GM19468 (cell line): Measurements from ENCODE around the gene CHST11.

ENCODE experiments used
- ATAC-seq: cut with Tn5 transposase; IDR thresholded peaks from one replicate; pipeline ENCODE4 v1.9.1; 2021; ENCODE audit warnings: mild to moderate bottlenecking, moderate library complexity, moderate number of reproducible peaks; ENCODE audit not compliant: unreplicated experiment; ENCODE audit errors: extremely low read depth

The CHST11 gene

GRCh38 chr12:104426926-104427546, 29.7 kb upstream of the CHST11 start:
- ATAC-seq, result no peak

- ATAC-seq, result no peak
Measured at GRCh38 chr12:104427547-104427938, 29.2 kb upstream of the CHST11 start.

- no peak for ATAC-seq
Measured at GRCh38 chr12:104433061-104433460, 23.7 kb upstream of the CHST11 start.

- ATAC-seq, result no peak
Measured at GRCh38 chr12:104434129-104434528, 22.6 kb upstream of the CHST11 start.

GRCh38 chr12:104435175-104435574, 21.6 kb upstream of the CHST11 start:
- no peak for ATAC-seq

GRCh38 chr12:104435765-104436164, 21.0 kb upstream of the CHST11 start:
- no peak for ATAC-seq

GRCh38 chr12:104436790-104437189, 20.0 kb upstream of the CHST11 start:
- no peak for ATAC-seq

GRCh38 chr12:104438134-104438533, 18.6 kb upstream of the CHST11 start:
- no peak for ATAC-seq

GRCh38 chr12:104439137-104439536, 17.6 kb upstream of the CHST11 start:
- ATAC-seq, result no peak

- no peak for ATAC-seq
Measured at GRCh38 chr12:104443008-104443407, 13.7 kb upstream of the CHST11 start.

- ATAC-seq, result no peak
Measured at GRCh38 chr12:104446646-104447421, 9.9 kb upstream of the CHST11 start.

GRCh38 chr12:104448031-104448430, 8.7 kb upstream of the CHST11 start:
- no peak for ATAC-seq

- ATAC-seq, result no peak
Measured at GRCh38 chr12:104448451-104448850, 8.3 kb upstream of the CHST11 start.

- ATAC-seq, result no peak
Measured at GRCh38 chr12:104450700-104451099, 6.0 kb upstream of the CHST11 start.

- ATAC-seq, result no peak
Measured at GRCh38 chr12:104452087-104452486, 4.7 kb upstream of the CHST11 start.

GRCh38 chr12:104453133-104453532, 3.6 kb upstream of the CHST11 start:
- no peak for ATAC-seq

- no peak for ATAC-seq
Measured at GRCh38 chr12:104454997-104455396, 1.8 kb upstream of the CHST11 start.

- ATAC-seq, result no peak
Measured at GRCh38 chr12:104455578-104456416, 951 bp upstream of the CHST11 start.

GRCh38 chr12:104456950-104457745, 400 bp downstream of the CHST11 start:
- ATAC-seq, result no peak
